NCI-H1436 treated with DMSO at 0.1 percent for 48 hours (cell line): ENCODE measurements around the gene RSPO1.
"Not testable (repeated sequence)": the region's sequence is repeated elsewhere in the genome, so short reads cannot be mapped to it uniquely, and the experiment has no call there.

Experiments
- DNase-seq: peaks from one replicate; lab custom pipeline; 2025; lab: John Stamatoyannopoulos, UW

RSPO1 gene, protein sequence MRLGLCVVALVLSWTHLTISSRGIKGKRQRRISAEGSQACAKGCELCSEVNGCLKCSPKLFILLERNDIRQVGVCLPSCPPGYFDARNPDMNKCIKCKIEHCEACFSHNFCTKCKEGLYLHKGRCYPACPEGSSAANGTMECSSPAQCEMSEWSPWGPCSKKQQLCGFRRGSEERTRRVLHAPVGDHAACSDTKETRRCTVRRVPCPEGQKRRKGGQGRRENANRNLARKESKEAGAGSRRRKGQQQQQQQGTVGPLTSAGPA

GRCh38 chr1:37634244-37634991 lies at the start of gene RSPO1:
Gene RSPO1, minus strand, starts transcription at chr1:37634892. Its CDS starts 5,231 bp downstream, at chr1:37629661.
- DNase-seq: no peak

DNA sequence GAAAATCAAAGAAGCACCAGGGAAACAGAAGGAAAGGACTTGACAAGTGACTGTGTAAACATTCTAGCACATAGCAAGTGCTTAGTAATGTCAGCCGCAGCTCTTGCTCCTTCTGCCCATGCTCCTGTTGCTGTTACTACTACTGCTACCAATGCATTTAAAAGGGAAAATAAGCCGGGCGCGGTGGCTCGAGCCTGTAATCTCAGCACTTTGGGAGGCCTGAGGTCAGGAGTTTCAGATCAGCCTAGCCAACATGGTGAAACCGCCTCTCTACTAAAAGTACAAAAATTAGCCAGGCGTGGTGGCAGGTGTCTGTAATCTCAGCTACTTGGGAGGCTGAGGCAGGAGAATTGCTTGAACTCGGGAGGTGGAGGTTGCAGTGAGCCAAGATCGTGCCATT lies 49.5 kb upstream of the RSPO1 start:
- DNase-seq: not testable (repeated sequence)

GRCh38 chr1:37682334-37682987 lies 47.8 kb upstream of the RSPO1 start:
- peak; percentile 1 for DNase-seq

- DNase-seq: no peak
Measured at GRCh38 chr1:37680933-37681332, 46.2 kb upstream of the RSPO1 start.

DNA sequence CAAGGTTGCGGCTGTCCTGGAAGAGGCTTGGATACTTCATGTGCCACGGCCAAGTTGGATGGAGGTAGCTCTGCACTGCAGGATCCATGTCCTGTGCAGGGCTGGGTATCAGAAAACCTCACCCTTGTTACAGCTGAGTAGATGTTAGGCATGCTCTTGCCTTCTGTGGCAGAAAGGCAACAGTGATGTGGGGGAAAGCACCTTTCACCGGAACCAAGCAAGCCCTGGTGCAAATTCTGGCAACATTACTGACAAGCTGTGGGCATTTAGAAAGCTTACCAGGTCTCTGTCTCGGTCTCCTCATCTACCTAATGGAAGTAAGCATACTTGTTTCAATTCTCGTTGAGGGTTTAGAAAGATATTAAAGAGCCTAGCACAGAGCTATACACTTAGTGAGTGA lies 43.1 kb upstream of the RSPO1 start:
- DNase-seq: no peak

DNA sequence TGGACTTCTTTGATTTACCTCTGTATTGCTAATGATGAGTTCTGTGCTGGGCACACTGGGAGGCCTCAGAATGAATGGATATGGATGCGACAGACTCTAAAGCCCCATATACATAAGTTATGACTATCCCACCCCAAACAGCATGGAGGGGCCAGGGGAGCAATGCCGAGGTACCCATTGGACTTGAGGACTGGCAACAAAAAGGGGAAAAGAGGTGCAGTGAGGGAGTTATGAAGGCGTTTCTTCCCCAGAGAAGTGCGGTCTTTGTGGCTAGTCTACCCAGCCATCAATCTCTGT lies 42.4 kb upstream of the RSPO1 start:
- no peak for DNase-seq

GRCh38 chr1:37676281-37677142 lies 41.8 kb upstream of the RSPO1 start:
- DNase-seq: no peak

DNA sequence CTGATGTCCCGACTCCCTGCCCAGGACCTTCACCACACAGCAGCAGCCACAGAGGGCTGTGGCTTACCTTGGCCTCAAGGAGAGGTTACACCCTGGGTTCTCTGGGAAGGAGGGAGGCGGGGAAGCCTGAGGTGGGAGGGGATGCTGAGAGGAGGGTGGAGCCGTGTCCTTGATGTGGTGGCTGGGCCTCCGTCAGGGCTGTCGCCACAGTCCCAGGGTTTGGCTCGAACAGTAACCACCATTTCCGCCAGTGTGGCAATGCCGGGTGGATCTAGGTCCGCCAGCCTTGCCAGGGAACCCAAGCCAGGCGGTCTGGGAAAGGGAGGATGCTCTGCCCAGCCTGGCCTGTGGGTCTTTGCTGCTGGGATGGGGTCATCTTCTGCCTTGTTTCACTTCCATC lies 39.2 kb upstream of the RSPO1 start:
- no peak for DNase-seq

- no peak for DNase-seq
Measured at GRCh38 chr1:37672136-37672870, 37.6 kb upstream of the RSPO1 start.

- no peak for DNase-seq
Measured at GRCh38 chr1:37671261-37671660, 36.6 kb upstream of the RSPO1 start.

- no peak for DNase-seq
Measured at GRCh38 chr1:37670133-37670532, 35.4 kb upstream of the RSPO1 start.

GRCh38 chr1:37667023-37667671 lies 32.5 kb upstream of the RSPO1 start:
- no peak for DNase-seq

- no peak for DNase-seq
Measured at GRCh38 chr1:37666241-37666867, 31.7 kb upstream of the RSPO1 start.

GRCh38 chr1:37663426-37664000 lies 28.8 kb upstream of the RSPO1 start:
- DNase-seq: no peak

- DNase-seq: no peak
Measured at GRCh38 chr1:37662031-37662755, 27.5 kb upstream of the RSPO1 start.

DNA sequence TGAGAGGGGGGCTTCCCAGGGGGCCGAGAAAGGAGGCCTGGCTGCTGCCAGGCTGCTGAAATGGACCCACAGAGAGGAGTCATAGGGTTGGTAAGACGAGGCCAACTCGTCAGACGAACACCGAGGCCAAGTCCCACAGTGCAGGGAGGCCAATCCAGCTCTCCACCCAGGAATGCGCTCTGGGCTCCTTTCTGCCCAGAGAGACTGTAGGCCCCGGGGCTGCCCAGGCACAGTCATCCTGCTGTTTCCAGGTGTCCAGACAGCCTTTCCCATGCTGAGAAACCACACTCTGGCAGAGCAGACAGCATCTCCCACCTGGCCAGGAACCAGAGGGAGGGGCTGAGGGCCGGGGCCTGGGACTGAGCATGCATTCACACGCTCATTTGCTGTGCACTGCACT lies 26.7 kb upstream of the RSPO1 start:
- no peak for DNase-seq

GRCh38 chr1:37660664-37661063 lies 26.0 kb upstream of the RSPO1 start:
- no peak for DNase-seq

DNA sequence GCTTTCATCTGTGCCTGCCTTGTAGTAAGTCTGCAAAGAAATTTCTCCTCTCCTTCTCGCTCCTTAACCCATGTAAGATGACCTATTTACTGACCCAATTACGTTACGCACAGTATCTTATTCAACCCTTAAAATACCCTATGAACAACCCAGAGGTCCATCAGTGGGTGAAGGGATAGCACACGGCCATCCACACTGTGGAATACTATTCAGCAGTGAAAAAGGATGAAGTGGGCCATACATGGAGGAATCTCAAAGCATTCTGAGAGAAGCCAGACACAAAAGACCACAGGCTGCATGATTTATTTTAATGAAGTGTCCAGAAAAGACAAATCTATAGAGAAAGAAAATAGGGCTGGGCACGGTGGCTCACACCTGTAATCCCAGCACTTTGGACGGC lies 23.8 kb upstream of the RSPO1 start:
- no peak for DNase-seq

DNA sequence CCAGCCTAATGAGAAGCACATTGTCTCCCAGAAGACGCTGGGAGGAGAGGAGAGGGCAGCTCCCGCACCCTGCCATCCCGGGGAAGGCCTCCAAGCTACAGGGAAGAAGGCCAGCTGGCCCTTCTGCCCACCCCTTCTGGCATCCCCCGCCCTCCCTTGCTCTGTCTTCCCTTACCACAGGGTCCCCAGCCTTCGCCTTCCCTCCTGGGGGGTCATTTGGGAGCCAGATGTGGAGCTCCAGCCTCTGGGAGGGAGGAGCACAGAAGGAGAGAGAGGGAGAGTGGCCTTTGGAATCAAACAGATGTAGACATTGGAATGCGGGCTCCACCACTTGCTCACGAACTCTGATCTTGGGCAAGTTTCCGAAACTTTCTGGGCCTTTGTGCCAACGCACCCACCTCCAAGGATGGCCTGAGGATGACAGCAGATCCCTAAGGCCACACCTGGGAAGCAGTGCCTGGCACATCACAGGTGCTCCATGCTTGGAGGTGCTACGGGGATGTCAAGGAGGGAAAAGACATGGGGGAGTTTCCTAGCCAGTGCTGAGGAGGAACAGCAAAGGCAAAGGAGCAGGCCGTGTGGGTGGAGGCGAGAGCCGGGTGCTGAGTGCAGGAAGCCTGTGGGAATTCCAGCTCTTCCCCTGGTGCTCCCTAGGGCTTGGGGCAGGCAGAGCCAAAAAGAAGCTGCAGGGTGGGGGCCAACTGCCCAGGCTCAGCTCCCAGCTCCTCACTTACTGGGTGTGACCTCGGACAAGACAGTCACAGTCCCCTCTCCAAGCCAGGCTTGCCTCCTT lies 23.1 kb upstream of the RSPO1 start:
- DNase-seq: no peak
